HCT116 (cell line): ENCODE measurements around the gene IP6K3.

Source experiments
- CTCF ChIP-seq, 3 experiments: fragments of 200-600 bp in 1 of 3; sonication (generic) in 1 of 3; IDR thresholded peaks in 2 of 3; conservative IDR thresholded peaks in 1 of 3; 2 replicates each; pipeline ENCODE4 v1.5.1; 2012 to 2017; ENCODE audit warnings: low read depth in 2 of 3, low read length in 2 of 3, antibody characterized with exemption in 1 of 3, borderline replicate concordance in 1 of 3, control low read depth in 1 of 3, mild to moderate bottlenecking in 1 of 3, mixed read lengths in 1 of 3, mixed run types in 1 of 3, moderate library complexity in 1 of 3; ENCODE audit not compliant: insufficient read depth in 1 of 3
- EZH2 ChIP-seq: fragments of 200-600 bp; sonication (generic); IDR thresholded peaks from 2 replicates; pipeline ENCODE4 v1.6.1; 2017; ENCODE audit warnings: antibody characterized with exemption, mixed run types
- JUND ChIP-seq: IDR thresholded peaks from 2 replicates; pipeline ENCODE4 v1.6.1; 2012
- MAX ChIP-seq: IDR thresholded peaks from 2 replicates; pipeline ENCODE4 v1.6.1; 2012
- POLR2A ChIP-seq: IDR thresholded peaks from 2 replicates; pipeline ENCODE4 v1.7.0; 2011; ENCODE audit warnings: borderline replicate concordance; ENCODE audit not compliant: insufficient read depth, insufficient read length; ENCODE audit errors: extremely low read depth
- RAD21 ChIP-seq: IDR thresholded peaks from 2 replicates; pipeline ENCODE4 v1.6.1; 2012; ENCODE audit warnings: low read depth, mild to moderate bottlenecking
- SP1 ChIP-seq: IDR thresholded peaks from 2 replicates; pipeline ENCODE4 v1.6.1; 2012; ENCODE audit warnings: low read depth
- YY1 ChIP-seq: IDR thresholded peaks from 2 replicates; pipeline ENCODE4 v1.6.1; 2011; ENCODE audit warnings: low read length, low read depth, moderate library complexity, mild to moderate bottlenecking; ENCODE audit not compliant: insufficient replicate concordance; ENCODE audit errors: extremely low read depth
- ZNF274 ChIP-seq: fragments of 200-500 bp; sonication (Bioruptor generic); IDR thresholded peaks from 2 replicates; pipeline ENCODE4 v1.6.1; 2014; ENCODE audit warnings: mild to moderate bottlenecking, low read depth, low read length, inconsistent platforms

- no peak for TF ChIP-seq POLR2A
- TF ChIP-seq RAD21, result no peak
- TF ChIP-seq YY1, result no peak
- no peak for TF ChIP-seq CTCF (IDR thresholded peaks at IDR 0.05 in 2 of 3, conservative IDR thresholded peaks at IDR 0.05 in 1 of 3; ENCODE audit: borderline replicate concordance in 1 of 3, insufficient read depth in 1 of 3, low read depth in 2 of 3, low read length in 2 of 3)
- no peak for TF ChIP-seq ZNF274
- no peak for TF ChIP-seq EZH2
- TF ChIP-seq JUND, result no peak
- no peak for TF ChIP-seq SP1
- TF ChIP-seq MAX, result no peak
Measured at GRCh38 chr6:33756211-33756954, 9.7 kb upstream of the IP6K3 start.
